Esophagus muscularis mucosa (tissue), 4 donors: ENCODE data around the gene ITPKA.

Experiments
- EP300 ChIP-seq: sonication (generic); formaldehyde crosslinking; IDR thresholded peaks from one replicate; pipeline ENCODE4 v1.6.1; 2017; ENCODE audit warnings: antibody characterized with exemption
- POLR2A ChIP-seq: fragments of 450-650 bp; IDR thresholded peaks from one replicate; pipeline ENCODE4 v1.6.1; 2017; ENCODE audit warnings: antibody characterized with exemption, moderate library complexity, mild to moderate bottlenecking, low read depth
- POLR2AphosphoS5 ChIP-seq, 2 donors: sonication (generic); formaldehyde crosslinking; IDR thresholded peaks; one replicate each; pipeline ENCODE4 v1.6.1; 2017; ENCODE audit warnings: antibody characterized with exemption in 2 of 2
- TF ChIP-seq, protein P1 (sequence below), 3 experiments: fragments of 200-600 bp in 2 of 3; fragments of 450-650 bp in 1 of 3; sonication (generic) in 2 of 3; IDR thresholded peaks; one replicate each; pipeline ENCODE4 v1.5.1; 2017 to 2019; ENCODE audit warnings: antibody characterized with exemption in 3 of 3, mild to moderate bottlenecking in 2 of 3, moderate library complexity in 1 of 3

DNA sequence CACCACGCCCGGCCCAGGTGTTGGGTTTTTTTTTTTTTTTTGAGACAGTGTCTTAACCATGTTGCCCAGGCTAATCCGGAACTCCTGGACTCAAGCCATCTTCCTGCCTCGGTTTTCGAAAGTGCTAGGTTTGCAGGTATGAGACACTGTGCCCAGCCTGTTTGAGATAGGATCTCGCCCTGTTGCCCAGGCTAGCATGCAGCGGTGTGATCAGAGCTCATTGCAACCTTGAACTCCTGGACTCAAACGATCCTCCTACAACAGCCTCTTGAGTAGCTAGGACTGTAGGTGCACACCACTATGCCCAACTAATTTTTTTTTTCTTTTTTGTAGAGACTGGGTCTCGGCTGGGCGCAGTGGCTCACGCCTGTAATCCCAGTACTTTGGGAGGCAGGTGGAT is 20.3 kb upstream of the ITPKA start:
- TF ChIP-seq POLR2A = no peak
- TF ChIP-seq, protein P1, sequence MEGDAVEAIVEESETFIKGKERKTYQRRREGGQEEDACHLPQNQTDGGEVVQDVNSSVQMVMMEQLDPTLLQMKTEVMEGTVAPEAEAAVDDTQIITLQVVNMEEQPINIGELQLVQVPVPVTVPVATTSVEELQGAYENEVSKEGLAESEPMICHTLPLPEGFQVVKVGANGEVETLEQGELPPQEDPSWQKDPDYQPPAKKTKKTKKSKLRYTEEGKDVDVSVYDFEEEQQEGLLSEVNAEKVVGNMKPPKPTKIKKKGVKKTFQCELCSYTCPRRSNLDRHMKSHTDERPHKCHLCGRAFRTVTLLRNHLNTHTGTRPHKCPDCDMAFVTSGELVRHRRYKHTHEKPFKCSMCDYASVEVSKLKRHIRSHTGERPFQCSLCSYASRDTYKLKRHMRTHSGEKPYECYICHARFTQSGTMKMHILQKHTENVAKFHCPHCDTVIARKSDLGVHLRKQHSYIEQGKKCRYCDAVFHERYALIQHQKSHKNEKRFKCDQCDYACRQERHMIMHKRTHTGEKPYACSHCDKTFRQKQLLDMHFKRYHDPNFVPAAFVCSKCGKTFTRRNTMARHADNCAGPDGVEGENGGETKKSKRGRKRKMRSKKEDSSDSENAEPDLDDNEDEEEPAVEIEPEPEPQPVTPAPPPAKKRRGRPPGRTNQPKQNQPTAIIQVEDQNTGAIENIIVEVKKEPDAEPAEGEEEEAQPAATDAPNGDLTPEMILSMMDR (IDR thresholded peaks at IDR 0.05) = no peak
- TF ChIP-seq EP300 = no peak
- TF ChIP-seq POLR2AphosphoS5 (IDR thresholded peaks at IDR 0.05) = no peak
